GM12878 (cell line): ENCODE results near the gene ZNF444. TPM values are rescaled to one million over a fixed set of nuclear protein-coding genes. Genes with fewer than 3 reads are reported as not detected.
"Not testable (repeated sequence)": the region's sequence is repeated elsewhere in the genome, so short reads cannot be mapped to it uniquely, and the experiment has no call there.

Experiments
- ATAC-seq: fragments of 200-7000 bp; cut with Tn5 transposase; 3 replicates; pipeline ENCODE4 v1.9.1; 2020; ENCODE audit warnings: mild to moderate bottlenecking, moderate library complexity
- BruUV-seq: library from RNA; stranded (reverse); fragments of 400-500 nt; replicated peaks from 2 replicates; lab custom pipeline; 2021; lab: Mats Ljungman, UMichigan
- CTCF ChIA-PET: fragments of 300-600 bp; sonication (Branson Sonifier 250); formaldehyde crosslinking; extraction: SDS; loops from one replicate; lab custom pipeline; 2021; ENCODE audit warnings: inconsistent platforms; lab: Yijun Ruan, JAX
- POLR2A ChIA-PET: fragments of 350-600 bp; formaldehyde crosslinking; extraction: SDS; loops from one replicate; lab custom pipeline; 2021; ENCODE audit warnings: inconsistent platforms; lab: Charles Lee
- RAD21 ChIA-PET: fragments of 300-600 bp; sonication (Branson Sonifier 250); formaldehyde crosslinking; loops from one replicate; lab custom pipeline; 2023; ENCODE audit warnings: antibody characterized with exemption; ENCODE audit not compliant: unreplicated experiment; lab: Charles Lee
- SMC1A ChIA-PET: fragments of 300-600 bp; sonication (Branson Sonifier 250); formaldehyde crosslinking; loops from one replicate; lab custom pipeline; 2023; ENCODE audit not compliant: unreplicated experiment, uncharacterized antibody; lab: Charles Lee
- DNase-seq: peaks from one replicate; pipeline ENCODE4 v3.0.0-alpha.2; 2011; ENCODE audit warnings: low read depth, low spot score
- FAIRE-seq: peaks from 3 replicates; lab custom pipeline; 2011; peaks lifted over from hg19 to GRCh38; lab: Jason Lieb, UNC
- H2AFZ ChIP-seq: 2 replicates; pipeline ENCODE4 v1.6.0; 2011; ENCODE audit warnings: low read depth, low read length, control low read depth; ENCODE audit not compliant: control insufficient read depth
- H3K27ac ChIP-seq: 2 replicates; pipeline ENCODE4 v1.5.1; 2011; ENCODE audit warnings: control low read depth; ENCODE audit not compliant: control insufficient read depth, insufficient read depth
- H3K27me3 ChIP-seq, 2 experiments: replicated peaks in 1 of 2; 2 replicates each; pipeline versions ENCODE4 v1.6.0 to v1.6.1; 2011; ENCODE audit warnings: low read length in 1 of 2; ENCODE audit not compliant: control insufficient read depth in 2 of 2, insufficient read depth in 2 of 2
- H3K36me3 ChIP-seq, 2 experiments: 2 replicates each; pipeline ENCODE4 v1.5.1; 2011; ENCODE audit warnings: low read length in 1 of 2; ENCODE audit not compliant: control insufficient read depth in 2 of 2, insufficient read depth in 2 of 2
- H3K4me1 ChIP-seq: 2 replicates; pipeline ENCODE4 v1.6.1; 2011; ENCODE audit warnings: mild to moderate bottlenecking, low read length, moderate library complexity, mixed read lengths; ENCODE audit not compliant: control insufficient read depth, insufficient read depth
- H3K4me2 ChIP-seq: 2 replicates; pipeline ENCODE4 v1.6.0; 2011; ENCODE audit warnings: control low read depth; ENCODE audit not compliant: control insufficient read depth, insufficient read depth
- H3K4me3 ChIP-seq: fragments of 200-600 bp; sonication (generic); 2 replicates; pipeline ENCODE4 v1.5.1; 2016
- H3K79me2 ChIP-seq: 2 replicates; pipeline ENCODE4 v1.6.0; 2011; ENCODE audit warnings: low read length; ENCODE audit not compliant: control insufficient read depth, insufficient read depth
- H3K9ac ChIP-seq: 2 replicates; pipeline ENCODE4 v1.8.0; 2011; ENCODE audit warnings: low read length, control low read depth, mixed read lengths; ENCODE audit not compliant: control insufficient read depth, insufficient read depth
- H3K9me3 ChIP-seq: replicated peaks from 3 replicates; pipeline ENCODE4 v1.5.1; 2011; ENCODE audit warnings: mild to moderate bottlenecking, low read length; ENCODE audit not compliant: control insufficient read depth, insufficient read depth
- H4K20me1 ChIP-seq: 2 replicates; pipeline ENCODE4 v1.6.0; 2011; ENCODE audit not compliant: control insufficient read depth, insufficient read depth
- BHLHE40 ChIP-seq, 2 experiments: fragments of 450-650 bp in 1 of 2; IDR thresholded peaks; 2 replicates each; pipeline ENCODE4 v1.6.1; 2011 to 2017; ENCODE audit warnings: low read depth in 2 of 2, borderline replicate concordance in 1 of 2, improper control_type of control experiment in 1 of 2, low read length in 1 of 2, mild to moderate bottlenecking in 1 of 2
- CREB1 ChIP-seq: IDR thresholded peaks from 2 replicates; pipeline ENCODE4 v1.6.1; 2012; ENCODE audit warnings: low read depth, mild to moderate bottlenecking, inconsistent platforms
- CTCF ChIP-seq, 3 experiments: IDR thresholded peaks in 2 of 3; conservative IDR thresholded peaks in 1 of 3; 2 replicates each; pipeline ENCODE4 v1.5.1; 2011; ENCODE audit warnings: low read depth in 3 of 3, low read length in 3 of 3, mild to moderate bottlenecking in 3 of 3, control low read depth in 2 of 3, moderate library complexity in 2 of 3, inconsistent platforms in 1 of 3, mixed read lengths in 1 of 3; ENCODE audit not compliant: control insufficient read depth in 2 of 3, insufficient read depth in 1 of 3; ENCODE audit errors: extremely low read depth in 1 of 3
- EP300 ChIP-seq, 2 experiments: fragments of 150-350 bp in 1 of 2; IDR thresholded peaks; 2 replicates each; pipeline ENCODE4 v1.6.1; 2011 to 2012; ENCODE audit warnings: low read depth in 2 of 2, low read length in 2 of 2, borderline replicate concordance in 1 of 2, improper control_type of control experiment in 1 of 2, inconsistent platforms in 1 of 2; ENCODE audit not compliant: control insufficient read depth in 1 of 2
- GATAD2B ChIP-seq: fragments of 450-650 bp; conservative IDR thresholded peaks from 2 replicates; pipeline ENCODE4 v1.6.1; 2017; ENCODE audit warnings: low read depth, mild to moderate bottlenecking, moderate library complexity
- KLF5 ChIP-seq: fragments of 450-650 bp; IDR thresholded peaks from 2 replicates; pipeline ENCODE4 v1.6.1; 2014; ENCODE audit warnings: mild to moderate bottlenecking; ENCODE audit not compliant: partially characterized antibody
- MXI1 ChIP-seq: fragments of 150-350 bp; IDR thresholded peaks from 2 replicates; pipeline ENCODE4 v1.6.1; 2011; ENCODE audit warnings: low read depth, mild to moderate bottlenecking, inconsistent platforms, low read length, improper control_type of control experiment
- PAX5 ChIP-seq: IDR thresholded peaks from 2 replicates; pipeline ENCODE4 v1.6.1; 2011; ENCODE audit warnings: low read depth, low read length, borderline replicate concordance
- PAX8 ChIP-seq: fragments of 450-650 bp; IDR thresholded peaks from 2 replicates; pipeline ENCODE4 v1.6.1; 2017; ENCODE audit warnings: mild to moderate bottlenecking, moderate library complexity
- PKNOX1 ChIP-seq: fragments of 450-650 bp; IDR thresholded peaks from 2 replicates; pipeline ENCODE4 v1.6.1; 2016; ENCODE audit warnings: mild to moderate bottlenecking
- RAD21 ChIP-seq: IDR thresholded peaks from 2 replicates; pipeline ENCODE4 v1.6.1; 2011; ENCODE audit warnings: mild to moderate bottlenecking, low read depth, low read length, moderate library complexity; ENCODE audit not compliant: insufficient read depth
- RB1 ChIP-seq: fragments of 450-650 bp; formaldehyde crosslinking; IDR thresholded peaks from 2 replicates; pipeline ENCODE4 v1.6.1; 2017; ENCODE audit warnings: mild to moderate bottlenecking, borderline replicate concordance
- RUNX3 ChIP-seq: IDR thresholded peaks from 2 replicates; pipeline ENCODE4 v1.6.1; 2012; ENCODE audit warnings: low read length, inconsistent platforms
- SMC3 ChIP-seq: IDR thresholded peaks from 2 replicates; pipeline ENCODE4 v1.6.1; 2011; ENCODE audit warnings: low read length, improper control_type of control experiment, borderline replicate concordance
- SUPT20H ChIP-seq: IDR thresholded peaks from 2 replicates; pipeline ENCODE4 v1.6.1; 2011; ENCODE audit warnings: low read depth, mild to moderate bottlenecking, low read length, moderate library complexity, borderline replicate concordance; ENCODE audit not compliant: control insufficient read depth
- ZNF384 ChIP-seq: IDR thresholded peaks from 2 replicates; pipeline ENCODE4 v1.6.1; 2012; ENCODE audit warnings: low read depth, mild to moderate bottlenecking, low read length, improper control_type of control experiment, borderline replicate concordance
- WGBS: methylation state at CpG from one replicate; pipeline ENCODE4 v1.1.6; 2016; ENCODE audit warnings: low lambda C conversion rate; ENCODE audit not compliant: insufficient replicate concordance, insufficient coverage; ENCODE audit errors: missing lambda C conversion rate; 5-methylcytosine and 5-hydroxymethylcytosine counted together
- in situ Hi-C: fragments of 300-500 bp; cut with MboI; formaldehyde crosslinking; loops from 9 replicates; pipeline ENCODE4 v1.14.3; 2018; ENCODE audit warnings: mixed read lengths
- intact Hi-C: fragments of 100-400 bp; cut with micrococcal nuclease; formaldehyde crosslinking; loops from one replicate; pipeline ENCODE4 v1.14.2; 2022; ENCODE audit not compliant: unreplicated experiment
- polyA plus RNA-seq, 11 experiments: library from polyadenylated mRNA; depleted of rRNA in 4 of 11; unstranded in 6 of 11; stranded (reverse) in 5 of 11; fragments of >200 nt; fragmentation: Nextera tagmentation in 4 of 11; fragmentation: Illumina TruSeq in 1 of 11; extraction: Ambion mirVana in 4 of 11; extraction: Trizol in 1 of 11; gene quantifications; 1 replicate in 1 of 11; 2 replicates in 10 of 11; pipeline versions ENCODE4 v1.2.1 to v1.2.3, GENCODE V29; 2011 to 2016; ENCODE audit warnings: inconsistent platforms in 2 of 11, missing spikeins in 2 of 11, low read depth in 1 of 11
- total RNA-seq, 4 experiments: library from RNA; depleted of rRNA in 3 of 4; stranded (reverse); fragments of >200 nt in 3 of 4; fragmentation: Illumina TruSeq in 1 of 4; extraction: Trizol in 1 of 4; gene quantifications; 2 replicates each; pipeline versions ENCODE4 v1.2.1 to v1.2.3, GENCODE V29; 2013 to 2021

The ZNF444 gene
- total and polyA plus RNA-seq, 10 of the 15 experiments (the other 5 are each of a cell fraction or from before 2014, with no cell fraction given), result 0.45 to 28.2 (median 11.6) TPM

GRCh38 chr19:56105090-56105701, 35.9 kb upstream of the ZNF444 start (continued):
- TF ChIP-seq PAX5 (0 out of 2 replicates have a peak, but pooled peaks have one; percentile 35), SUPT20H (no peak), CTCF (IDR thresholded peaks at IDR 0.05 in 2 of 3, conservative IDR thresholded peaks at IDR 0.05 in 1 of 3; ENCODE audit: control insufficient read depth in 2 of 3, extremely low read depth in 1 of 3, insufficient read depth in 1 of 3, low read depth in 3 of 3, low read length in 3 of 3) (peak; percentile 40 to 73 (median 63)), EP300 (IDR thresholded peaks at IDR 0.05; ENCODE audit: borderline replicate concordance in 1 of 2, control insufficient read depth in 1 of 2, low read depth in 2 of 2, low read length in 2 of 2) (no peak), RUNX3 (no peak), PAX8 (no peak), ZNF384 (peak; percentile 71), SMC3 (peak; percentile 52), BHLHE40 (IDR thresholded peaks at IDR 0.05; ENCODE audit: borderline replicate concordance in 1 of 2, low read depth in 2 of 2, low read length in 1 of 2) (peak in 1 of 2 experiments; percentile 40; a peak in 1 of 4 replicates), PKNOX1 (peak; percentile 25; the same call in 1 of the 2 replicates), CREB1 (no peak), RAD21 (peak; percentile 41; the same call in 1 of the 2 replicates), MXI1 (0 out of 2 replicates have a peak, but pooled peaks have one; percentile 15), RB1 (no peak), KLF5 (no peak), GATAD2B (no peak)

- in situ Hi-C loops, DNase-seq, ATAC-seq, intact Hi-C loops, H3K4me2 ChIP-seq, H3K27ac ChIP-seq, H4K20me1 ChIP-seq, H3K9me3 ChIP-seq, H2AFZ ChIP-seq, POLR2A ChIA-PET, H3K27me3 ChIP-seq, BruUV-seq, H3K9ac ChIP-seq, H3K4me3 ChIP-seq, FAIRE-seq, SMC1A ChIA-PET: not testable (repeated sequence)
- ChIA-PET RAD21 (interaction anchor here (1.3 kb wide), 1 partner anchor 66 kb away, joined by 3 read pairs; no protein-coding TSS in a partner anchor), CTCF (interaction anchor here (0.6 to 1.4 kb wide), 2 partner anchors 36 to 1373 kb away, joined by 3 to 5 read pairs; no protein-coding TSS in a partner anchor)
- Histone ChIP-seq H3K4me1 (peaks cover 19% of the 10 kb centered on the region), H3K79me2 (peaks cover 53% of the 10 kb centered on the region), H3K36me3 (peaks cover 0 to 14% of the 10 kb centered on the region in 2 experiments; a peak in 3 of 4 replicates)
- WGBS, result 97% methylated on average over 41 of the region's 61 CpGs
These were observed 35.2 kb upstream of the ZNF444 start for GRCh38 chr19:56105831-56106396.
